ENCODE data around the gene DNAH6. TPM values are rescaled to one million over a fixed set of nuclear protein-coding genes. Genes with fewer than 3 reads are reported as not detected.

Gene DNAH6
- total RNA-seq, 1 experiment from 2014 or later: 0.39 TPM

- TF ChIP-seq CTCF (IDR thresholded peaks at IDR 0.05) (no peak), TEAD4 (CRISPR knock-in tag; IDR thresholded peaks at IDR 0.05) (no peak), USF2 (CRISPR knock-in tag; IDR thresholded peaks at IDR 0.05) (no peak), AR (CRISPR knock-in tag; IDR thresholded peaks at IDR 0.05) (no peak), NR1H2 (CRISPR knock-in tag; IDR thresholded peaks at IDR 0.05) (no peak), TP53 (CRISPR knock-in tag; IDR thresholded peaks at IDR 0.05) (no peak), IRF1 (CRISPR knock-in tag; IDR thresholded peaks at IDR 0.05) (no peak), ZMAT4 (CRISPR knock-in tag; IDR thresholded peaks at IDR 0.05) (no peak)
Observed at GRCh38 chr2:84829693-84830092, 313.4 kb downstream of the DNAH6 start.

GRCh38 chr2:84830095-84830494 is 313.8 kb downstream of the DNAH6 start:
- H3K36me3 Mint-ChIP-seq: no peaks in the 10 kb centered on the region
- ChIA-PET CTCF (interaction anchor here (1.1 to 4.7 kb wide), 4 partner anchors 28 to 95 kb away, joined by 3 to 27 read pairs (median 6); partner anchors contain the start of gene TRABD2A), POLR2A (no interaction called here)
- no peak overlapping the region for H3K27ac Mint-ChIP-seq
- DNase-seq (ENCODE audit: low spot score): peak; percentile 34
- H3K4me1 Mint-ChIP-seq: peaks cover 22% of the 10 kb centered on the region
- H3K27me3 Mint-ChIP-seq (ENCODE audit: low read depth): no peaks in the 10 kb centered on the region
- H3K9me3 Mint-ChIP-seq: 0 out of 2 replicates have a peak, but pooled peaks cover 3% of the 10 kb centered on the region
- TF ChIP-seq NFATC4 (CRISPR knock-in tag; IDR thresholded peaks at IDR 0.05) (no peak), MAX (CRISPR knock-in tag; IDR thresholded peaks at IDR 0.05) (no peak), ZNF317 (CRISPR knock-in tag; IDR thresholded peaks at IDR 0.05; ENCODE audit: borderline replicate concordance, low read depth) (no peak), PRDM15 (CRISPR knock-in tag; IDR thresholded peaks at IDR 0.05) (no peak), ZNF281 (CRISPR knock-in tag; IDR thresholded peaks at IDR 0.05) (no peak), FOXJ3 (CRISPR knock-in tag; IDR thresholded peaks at IDR 0.05; ENCODE audit: borderline replicate concordance) (no peak), GTF2I (CRISPR knock-in tag; conservative IDR thresholded peaks at IDR 0.05) (no peak), KAT7 (CRISPR knock-in tag; IDR thresholded peaks at IDR 0.05; ENCODE audit: borderline replicate concordance) (no peak)
- peak; percentile 66 for ATAC-seq
- no peak overlapping the region for H3K4me3 Mint-ChIP-seq

More at GRCh38 chr2:84829693-84830092, 313.4 kb downstream of the DNAH6 start:
- Mint-ChIP-seq H3K27ac (no peak overlapping the region), H3K27me3 (ENCODE audit: low read depth) (no peaks in the 10 kb centered on the region), H3K9me3 (no peaks in the 10 kb centered on the region), H3K4me3 (no peak overlapping the region), H3K36me3 (no peaks in the 10 kb centered on the region), H3K4me1 (peaks cover 22% of the 10 kb centered on the region)
- ATAC-seq (no peak), DNase-seq (ENCODE audit: low spot score) (no peak)
- CTCF ChIA-PET: interaction anchor here (1.1 to 4.7 kb wide), 3 partner anchors 28 to 51 kb away, joined by 3 to 27 read pairs (median 8); partner anchors contain the start of gene TRABD2A
- POLR2A ChIA-PET: no interaction called here

Data from WTC11 (cell line).